Measurements from ENCODE around the gene UBR3.

The UBR3 gene

DNA sequence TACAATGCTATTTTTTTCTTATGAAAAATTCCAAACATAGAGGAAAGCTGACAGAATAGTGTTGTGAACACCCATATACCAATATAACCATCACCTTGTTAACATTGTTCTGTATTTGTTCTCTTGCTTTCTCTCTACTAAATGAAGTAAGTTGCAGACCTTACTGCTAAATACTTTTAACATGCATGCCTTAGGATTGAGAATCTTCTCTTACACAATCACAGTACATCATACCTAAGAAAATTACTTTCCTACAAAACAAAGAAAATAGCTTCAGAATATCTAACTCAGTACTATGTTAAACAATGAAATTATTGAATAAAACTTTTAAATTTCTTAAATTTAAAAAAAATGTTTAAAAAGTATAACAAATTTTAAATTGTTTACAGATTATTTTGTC, 136.5 kb downstream of the UBR3 start:
- no peak overlapping the region for H3K9ac ChIP-seq (ENCODE audit: low read depth, low read length, poor library complexity, severe bottlenecking)
- H4K20me1 ChIP-seq (ENCODE audit: insufficient read depth, low read length, poor library complexity, severe bottlenecking) = no peaks in the 10 kb centered on the region
- H3K4me1 ChIP-seq (ENCODE audit: insufficient read depth, low read length, poor library complexity, severe bottlenecking) = no peaks in the 10 kb centered on the region
- H2AFZ ChIP-seq (ENCODE audit: low read length) = no peak overlapping the region
- TF ChIP-seq CTCF (conservative IDR thresholded peaks at IDR 0.05; ENCODE audit: low read length) (no peak), EZH2phosphoT487 (IDR thresholded peaks at IDR 0.05; ENCODE audit: borderline replicate concordance) (no peak)
- H3K27me3 ChIP-seq (ENCODE audit: insufficient read depth, low read length, poor library complexity, severe bottlenecking) = no peaks in the 10 kb centered on the region
- no peaks in the 10 kb centered on the region for H3K79me2 ChIP-seq (ENCODE audit: insufficient read depth, low read length)
- peaks cover 24% of the 10 kb centered on the region; the same call in 1 of the 2 replicates for H3K36me3 ChIP-seq (ENCODE audit: insufficient read depth, low read length)
- no peaks in the 10 kb centered on the region for H3K9me3 ChIP-seq (ENCODE audit: insufficient read depth, low read depth, low read length)
- H3K9me2 ChIP-seq (replicated peaks; ENCODE audit: low read depth, low read length) = no peaks in the 10 kb centered on the region
- H3F3A ChIP-seq (ENCODE audit: low read depth) = no peaks in the 10 kb centered on the region
- H3K4me2 ChIP-seq (ENCODE audit: low read depth, low read length, poor library complexity, severe bottlenecking) = no peak overlapping the region
- H3K4me3 ChIP-seq (ENCODE audit: low read length, poor library complexity, severe bottlenecking) = no peak overlapping the region

DNA sequence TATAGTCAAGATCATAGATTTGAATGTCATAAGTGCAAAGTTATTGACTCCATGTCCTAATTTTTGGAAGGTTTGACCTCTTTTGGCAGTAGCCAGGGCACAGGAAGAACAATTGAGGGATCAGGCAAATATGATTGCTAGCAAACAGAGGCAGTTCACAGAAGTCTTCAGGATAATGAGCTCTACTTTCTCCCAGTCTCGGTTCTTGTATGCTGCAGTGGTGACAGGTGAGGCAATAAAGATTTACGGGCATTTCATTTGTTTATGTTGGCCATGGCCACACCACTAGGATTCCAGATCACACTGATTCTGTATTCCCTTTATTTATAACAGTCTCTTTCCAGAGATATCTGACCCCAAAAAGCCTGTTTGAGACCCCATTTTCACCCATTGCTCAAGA, 137.5 kb downstream of the UBR3 start:
- Histone ChIP-seq H3K4me3 (ENCODE audit: low read length, poor library complexity, severe bottlenecking) (no peak overlapping the region), H2AFZ (ENCODE audit: low read length) (no peak overlapping the region)
- TF ChIP-seq CTCF (conservative IDR thresholded peaks at IDR 0.05; ENCODE audit: low read length) = no peak
- TF ChIP-seq EZH2phosphoT487 (IDR thresholded peaks at IDR 0.05; ENCODE audit: borderline replicate concordance) = no peak

GRCh38 chr2:169965495-169965894, 138.2 kb downstream of the UBR3 start:
- H3K9me2 ChIP-seq (replicated peaks; ENCODE audit: low read depth, low read length) = no peaks in the 10 kb centered on the region

More for the DNA sequence above, 137.5 kb downstream of the UBR3 start:
- Histone ChIP-seq H3K79me2 (ENCODE audit: insufficient read depth, low read length) (no peaks in the 10 kb centered on the region), H4K20me1 (ENCODE audit: insufficient read depth, low read length, poor library complexity, severe bottlenecking) (no peaks in the 10 kb centered on the region), H3K9ac (ENCODE audit: low read depth, low read length, poor library complexity, severe bottlenecking) (no peak overlapping the region), H3K36me3 (ENCODE audit: insufficient read depth, low read length) (peaks cover 18% of the 10 kb centered on the region; the same call in 1 of the 2 replicates), H3K27me3 (ENCODE audit: insufficient read depth, low read length, poor library complexity, severe bottlenecking) (no peaks in the 10 kb centered on the region), H3K9me3 (ENCODE audit: insufficient read depth, low read depth, low read length) (no peaks in the 10 kb centered on the region), H3K4me2 (ENCODE audit: low read depth, low read length, poor library complexity, severe bottlenecking) (no peak overlapping the region), H3K4me1 (ENCODE audit: insufficient read depth, low read length, poor library complexity, severe bottlenecking) (no peaks in the 10 kb centered on the region), H3K9me2 (replicated peaks; ENCODE audit: low read depth, low read length) (no peaks in the 10 kb centered on the region), H3F3A (ENCODE audit: low read depth) (no peaks in the 10 kb centered on the region)

More at GRCh38 chr2:169965495-169965894, 138.2 kb downstream of the UBR3 start:
- TF ChIP-seq EZH2phosphoT487 (IDR thresholded peaks at IDR 0.05; ENCODE audit: borderline replicate concordance) (no peak), CTCF (conservative IDR thresholded peaks at IDR 0.05; ENCODE audit: low read length) (no peak)
- H3K27me3 ChIP-seq (ENCODE audit: insufficient read depth, low read length, poor library complexity, severe bottlenecking) = no peaks in the 10 kb centered on the region
- no peaks in the 10 kb centered on the region for H3K4me1 ChIP-seq (ENCODE audit: insufficient read depth, low read length, poor library complexity, severe bottlenecking)
- H3K9me3 ChIP-seq (ENCODE audit: insufficient read depth, low read depth, low read length) = no peaks in the 10 kb centered on the region
- no peak overlapping the region for H3K9ac ChIP-seq (ENCODE audit: low read depth, low read length, poor library complexity, severe bottlenecking)
- H3K36me3 ChIP-seq (ENCODE audit: insufficient read depth, low read length) = peaks cover 21% of the 10 kb centered on the region; the same call in 1 of the 2 replicates
- no peak overlapping the region for H3K4me3 ChIP-seq (ENCODE audit: low read length, poor library complexity, severe bottlenecking)
- no peak overlapping the region for H2AFZ ChIP-seq (ENCODE audit: low read length)
- no peaks in the 10 kb centered on the region for H3F3A ChIP-seq (ENCODE audit: low read depth)
- H4K20me1 ChIP-seq (ENCODE audit: insufficient read depth, low read length, poor library complexity, severe bottlenecking) = no peaks in the 10 kb centered on the region
- no peak overlapping the region for H3K4me2 ChIP-seq (ENCODE audit: low read depth, low read length, poor library complexity, severe bottlenecking)
- H3K79me2 ChIP-seq (ENCODE audit: insufficient read depth, low read length) = no peaks in the 10 kb centered on the region

Data from Loucy (cell line).